Mucosa of stomach (tissue), 1 donor: ENCODE measurements around the gene C7orf33.

Experiments used
- H3K27me3 ChIP-seq: one replicate; pipeline ENCODE4 v1.7.0; 2013; ENCODE audit warnings: mild to moderate bottlenecking, low read length; ENCODE audit not compliant: control insufficient read depth, insufficient read depth
- H3K36me3 ChIP-seq: one replicate; pipeline ENCODE4 v1.7.0; 2013; ENCODE audit warnings: low read length; ENCODE audit not compliant: control insufficient read depth, insufficient read depth
- H3K4me1 ChIP-seq: one replicate; pipeline ENCODE4 v1.7.0; 2013; ENCODE audit warnings: mild to moderate bottlenecking, low read length; ENCODE audit not compliant: control insufficient read depth, insufficient read depth
- H3K4me3 ChIP-seq: one replicate; pipeline ENCODE4 v1.7.0; 2013; ENCODE audit warnings: low read length
- H3K9ac ChIP-seq: one replicate; pipeline ENCODE4 v1.7.0; 2013; ENCODE audit warnings: mild to moderate bottlenecking, low read length, moderate library complexity
- H3K9me3 ChIP-seq: one replicate; pipeline ENCODE4 v1.7.0; 2013; ENCODE audit warnings: mild to moderate bottlenecking, low read length, moderate library complexity; ENCODE audit not compliant: control insufficient read depth
- donor health status: Pancreatic carcinoma.

C7orf33 gene

DNA sequence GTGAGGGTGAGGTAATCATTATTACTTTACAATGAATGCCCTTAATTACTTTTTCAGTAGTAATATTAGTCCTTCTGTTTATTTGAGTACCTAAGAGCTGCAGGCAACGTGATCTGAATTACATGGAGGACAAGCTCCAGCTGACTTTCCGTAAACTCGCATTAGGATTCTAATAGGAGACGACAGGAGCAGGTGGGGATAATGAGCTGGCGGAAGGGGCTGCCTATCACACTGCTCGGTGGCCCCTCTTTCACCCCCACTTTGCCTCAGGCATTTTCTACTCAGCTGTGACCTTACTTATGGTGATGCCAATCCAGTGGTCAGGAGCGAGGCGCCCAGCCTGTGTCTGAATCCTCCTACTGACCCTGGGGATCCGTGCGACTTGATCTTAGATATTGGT, at the start of gene C7orf33:
Gene C7orf33 (plus strand): TSS at position 296 of the 400 bp plus-strand sequence. CDS start 160 bp downstream, outside the sequence.
- no peak within 1 kb of the TSS for H3K4me3 ChIP-seq
- H3K9me3 ChIP-seq = no peaks in the 10 kb centered on the region
- H3K27me3 ChIP-seq = no peaks in the 10 kb centered on the region
- no peaks in the 10 kb centered on the region for H3K4me1 ChIP-seq
- no peak within 1 kb of the TSS for H3K9ac ChIP-seq
- no peaks in the 10 kb centered on the region for H3K36me3 ChIP-seq

- no peak overlapping the region for H3K4me3 ChIP-seq
- no peak overlapping the region for H3K9ac ChIP-seq
- no peaks in the 10 kb centered on the region for H3K4me1 ChIP-seq
- H3K27me3 ChIP-seq = no peaks in the 10 kb centered on the region
- no peaks in the 10 kb centered on the region for H3K9me3 ChIP-seq
- no peaks in the 10 kb centered on the region for H3K36me3 ChIP-seq
Observed at GRCh38 chr7:148541891-148542504, 48.6 kb upstream of the C7orf33 start.

DNA sequence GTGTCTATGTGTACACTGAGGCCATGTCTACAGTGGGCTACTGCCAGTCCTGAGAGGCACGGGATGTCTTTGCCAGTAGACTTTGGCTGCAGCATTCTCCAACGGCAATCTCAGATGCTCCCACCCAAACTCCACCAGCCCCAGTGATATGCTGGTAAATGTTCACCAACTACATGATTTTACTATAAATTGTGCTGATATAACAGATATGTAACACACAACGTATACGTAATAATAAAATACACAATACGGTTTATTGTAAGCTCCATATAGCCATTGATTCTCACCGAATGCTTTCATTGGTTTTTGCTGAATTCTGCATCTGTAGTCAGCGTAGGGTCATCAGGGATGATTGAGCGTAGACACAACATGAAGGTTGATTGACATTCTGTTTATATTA, 47.3 kb upstream of the C7orf33 start:
- Histone ChIP-seq H3K27me3 (no peaks in the 10 kb centered on the region), H3K4me3 (no peak overlapping the region), H3K36me3 (no peaks in the 10 kb centered on the region), H3K9me3 (no peaks in the 10 kb centered on the region), H3K9ac (no peak overlapping the region), H3K4me1 (no peaks in the 10 kb centered on the region)

DNA sequence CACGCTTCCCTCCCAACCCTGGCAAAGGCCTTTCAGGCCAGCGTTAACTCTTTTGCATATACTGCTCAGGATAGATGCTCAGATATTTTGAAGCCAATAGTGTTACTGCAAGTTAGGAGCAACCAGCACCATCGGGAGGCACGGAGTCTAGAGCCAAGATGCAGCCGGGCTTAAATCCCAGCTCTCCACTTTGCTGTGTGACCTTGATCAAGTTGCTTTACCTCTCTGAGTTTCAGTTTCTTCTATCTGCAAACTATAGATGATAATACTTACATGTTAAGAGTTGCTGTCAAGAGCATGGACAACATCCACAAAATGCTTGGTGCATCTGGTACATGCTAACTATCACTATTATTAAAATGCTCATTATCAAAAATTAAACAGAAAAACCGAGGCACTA, 45.4 kb upstream of the C7orf33 start:
- Histone ChIP-seq H3K4me3 (no peak overlapping the region), H3K4me1 (no peaks in the 10 kb centered on the region), H3K9ac (no peak overlapping the region), H3K9me3 (no peaks in the 10 kb centered on the region), H3K27me3 (no peaks in the 10 kb centered on the region), H3K36me3 (no peaks in the 10 kb centered on the region)

DNA sequence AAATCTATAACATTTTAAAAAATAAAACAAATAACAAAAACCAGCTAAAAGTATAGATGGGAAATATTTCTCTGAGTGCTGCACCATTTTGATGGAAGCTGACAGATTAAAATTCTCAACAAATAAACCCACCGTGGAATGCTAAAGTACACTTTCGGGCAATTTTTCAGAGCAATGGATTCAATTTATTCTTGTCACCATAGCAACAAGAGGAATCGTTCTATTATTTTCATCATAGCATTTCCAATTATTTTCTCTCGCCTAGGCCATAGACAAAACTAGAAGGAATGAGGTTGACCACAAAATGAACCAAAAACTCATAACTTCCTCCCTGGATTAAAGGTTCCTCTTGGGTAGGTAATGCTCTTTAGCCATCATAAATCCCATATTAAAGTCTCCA, 44.6 kb upstream of the C7orf33 start:
- Histone ChIP-seq H3K9me3 (no peaks in the 10 kb centered on the region), H3K4me1 (no peaks in the 10 kb centered on the region), H3K27me3 (no peaks in the 10 kb centered on the region), H3K36me3 (no peaks in the 10 kb centered on the region), H3K4me3 (no peak overlapping the region), H3K9ac (no peak overlapping the region)

DNA sequence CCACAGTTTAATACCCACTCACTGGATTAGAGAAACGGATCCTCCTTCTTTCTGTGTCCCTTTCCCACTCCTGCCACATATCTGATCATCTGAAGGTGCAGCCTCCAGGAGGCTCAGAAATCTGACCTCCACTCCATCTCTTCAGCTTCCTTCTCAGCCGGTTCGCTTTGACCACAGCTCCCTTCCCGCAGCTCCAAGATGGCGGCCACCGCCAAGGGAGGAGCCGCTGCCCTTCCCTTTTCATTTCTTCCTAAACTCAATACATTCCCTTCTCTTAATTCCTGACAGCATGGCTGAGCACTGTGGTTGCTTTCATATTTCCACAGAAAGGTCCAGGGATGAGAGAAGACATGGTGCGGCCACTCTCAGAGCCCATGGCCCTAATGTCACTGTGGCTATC, 43.7 kb upstream of the C7orf33 start:
- no peaks in the 10 kb centered on the region for H3K36me3 ChIP-seq
- H3K4me1 ChIP-seq = no peaks in the 10 kb centered on the region
- H3K9me3 ChIP-seq = no peaks in the 10 kb centered on the region
- H3K27me3 ChIP-seq = no peaks in the 10 kb centered on the region
- no peak overlapping the region for H3K9ac ChIP-seq
- H3K4me3 ChIP-seq = no peak overlapping the region

DNA sequence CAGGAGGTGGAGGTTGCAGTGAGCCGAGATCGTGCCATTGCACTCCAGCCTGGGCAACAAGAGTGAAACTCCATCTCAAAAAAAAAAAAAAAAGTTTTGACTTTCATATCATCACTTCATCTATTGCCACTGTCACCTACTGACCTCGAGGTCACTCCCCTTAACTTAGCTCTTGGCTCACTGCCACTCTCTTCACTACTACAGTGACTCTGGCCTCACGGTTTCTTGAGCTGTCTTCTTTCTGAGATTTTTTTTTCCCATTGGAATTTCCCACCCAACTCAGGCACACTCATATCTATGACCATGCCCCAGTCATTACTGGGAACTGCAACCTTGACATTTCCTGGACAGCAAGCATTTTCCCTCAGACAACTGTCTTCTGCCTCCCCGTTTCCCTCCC, 42.6 kb upstream of the C7orf33 start:
- H3K27me3 ChIP-seq = no peaks in the 10 kb centered on the region
- H3K9me3 ChIP-seq = no peaks in the 10 kb centered on the region
- no peaks in the 10 kb centered on the region for H3K4me1 ChIP-seq
- H3K9ac ChIP-seq = no peak overlapping the region
- no peak overlapping the region for H3K4me3 ChIP-seq
- no peaks in the 10 kb centered on the region for H3K36me3 ChIP-seq

- Histone ChIP-seq H3K9me3 (no peaks in the 10 kb centered on the region), H3K4me1 (no peaks in the 10 kb centered on the region), H3K4me3 (no peak overlapping the region), H3K9ac (no peak overlapping the region), H3K27me3 (no peaks in the 10 kb centered on the region), H3K36me3 (no peaks in the 10 kb centered on the region)
Observed at GRCh38 chr7:148553979-148554378, 36.6 kb upstream of the C7orf33 start.

GRCh38 chr7:148556892-148557291, 33.7 kb upstream of the C7orf33 start:
- H3K4me1 ChIP-seq = no peaks in the 10 kb centered on the region
- H3K4me3 ChIP-seq = no peak overlapping the region
- no peaks in the 10 kb centered on the region for H3K9me3 ChIP-seq
- no peak overlapping the region for H3K9ac ChIP-seq
- H3K36me3 ChIP-seq = no peaks in the 10 kb centered on the region
- H3K27me3 ChIP-seq = no peaks in the 10 kb centered on the region

DNA sequence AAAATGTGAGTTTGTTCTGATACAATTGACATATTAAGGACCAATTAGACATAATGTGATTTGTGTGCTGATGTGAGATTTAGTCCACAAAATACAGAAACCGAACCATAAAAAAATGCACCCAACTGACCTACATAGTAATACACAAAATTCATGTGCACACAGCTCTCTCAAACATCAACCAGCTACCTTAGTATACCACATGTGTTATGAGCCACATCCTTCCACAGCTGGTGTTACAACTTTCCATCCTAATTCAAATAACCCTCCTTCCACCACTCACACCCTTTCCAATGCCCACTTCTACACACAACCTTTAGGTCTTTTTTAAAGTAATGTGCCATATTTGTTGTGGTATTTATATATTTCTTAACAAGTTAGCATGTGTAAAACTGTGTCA, 31.7 kb upstream of the C7orf33 start:
- Histone ChIP-seq H3K4me1 (peaks cover 5% of the 10 kb centered on the region), H3K27me3 (no peaks in the 10 kb centered on the region), H3K9me3 (peaks cover 4% of the 10 kb centered on the region), H3K36me3 (no peaks in the 10 kb centered on the region), H3K4me3 (no peak overlapping the region), H3K9ac (no peak overlapping the region)

DNA sequence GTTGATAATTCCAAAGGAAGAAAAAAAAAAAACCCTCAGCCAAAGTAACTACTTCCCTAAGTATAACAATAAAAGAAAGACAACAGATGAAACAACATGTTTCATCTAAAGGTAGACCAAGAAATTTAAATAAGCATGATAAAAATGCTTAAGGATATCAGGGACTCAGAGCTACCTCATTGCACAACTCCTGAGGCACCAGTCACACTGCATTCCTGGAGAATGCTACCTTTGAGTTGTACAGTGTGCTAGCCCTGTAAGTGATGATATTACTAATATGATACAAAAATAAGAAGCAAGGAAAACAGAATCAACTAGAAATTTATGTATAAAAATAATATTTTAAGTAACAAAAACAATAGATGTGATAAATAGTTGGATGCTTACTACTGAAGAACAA, 29.5 kb upstream of the C7orf33 start:
- no peaks in the 10 kb centered on the region for H3K36me3 ChIP-seq
- H3K9me3 ChIP-seq = peaks cover 5% of the 10 kb centered on the region
- no peak overlapping the region for H3K9ac ChIP-seq
- no peaks in the 10 kb centered on the region for H3K27me3 ChIP-seq
- H3K4me3 ChIP-seq = no peak overlapping the region
- peaks cover 8% of the 10 kb centered on the region for H3K4me1 ChIP-seq

GRCh38 chr7:148563583-148564274, 26.8 kb upstream of the C7orf33 start:
- peaks cover 8% of the 10 kb centered on the region for H3K4me1 ChIP-seq
- H3K4me3 ChIP-seq = no peak overlapping the region
- H3K27me3 ChIP-seq = no peaks in the 10 kb centered on the region
- H3K36me3 ChIP-seq = no peaks in the 10 kb centered on the region
- peaks cover 5% of the 10 kb centered on the region for H3K9me3 ChIP-seq
- H3K9ac ChIP-seq = no peak overlapping the region
